ENCODE data around the gene AIF1.
"Not testable (repeated sequence)": the region's sequence is repeated elsewhere in the genome, so short reads cannot be mapped to it uniquely, and the experiment has no call there.

AIF1 gene

GRCh38 chr6:31581434-31582229 is 33.4 kb upstream of the AIF1 start:
- peaks cover 7 to 14% of the 10 kb centered on the region in 2 donors for H3K27me3 ChIP-seq (ENCODE audit: control insufficient read depth in 2 of 2, insufficient read depth in 2 of 2, low read length in 2 of 2)
- H3K4me3 ChIP-seq (ENCODE audit: low read length in 2 of 2), result peak overlapping the region; percentile 83 to 93
- no peaks in the 10 kb centered on the region for H3K9me3 ChIP-seq (ENCODE audit: control insufficient read depth in 2 of 2, low read length in 2 of 2)
- H3K4me1 ChIP-seq (ENCODE audit: control insufficient read depth in 2 of 2, insufficient read depth in 2 of 2, low read length in 2 of 2), result peaks cover 9 to 13% of the 10 kb centered on the region in 2 donors
- H3K36me3 ChIP-seq (ENCODE audit: control insufficient read depth in 2 of 2, insufficient read depth in 2 of 2, low read length in 2 of 2), result no peaks in the 10 kb centered on the region
- H3K27ac ChIP-seq (ENCODE audit: low read depth in 2 of 2, low read length in 2 of 2), result peak overlapping the region; percentile 73 to 79
- peak overlapping the region; percentile 78 to 89 for H3K9ac ChIP-seq (ENCODE audit: low read depth in 1 of 2, low read length in 2 of 2)

DNA sequence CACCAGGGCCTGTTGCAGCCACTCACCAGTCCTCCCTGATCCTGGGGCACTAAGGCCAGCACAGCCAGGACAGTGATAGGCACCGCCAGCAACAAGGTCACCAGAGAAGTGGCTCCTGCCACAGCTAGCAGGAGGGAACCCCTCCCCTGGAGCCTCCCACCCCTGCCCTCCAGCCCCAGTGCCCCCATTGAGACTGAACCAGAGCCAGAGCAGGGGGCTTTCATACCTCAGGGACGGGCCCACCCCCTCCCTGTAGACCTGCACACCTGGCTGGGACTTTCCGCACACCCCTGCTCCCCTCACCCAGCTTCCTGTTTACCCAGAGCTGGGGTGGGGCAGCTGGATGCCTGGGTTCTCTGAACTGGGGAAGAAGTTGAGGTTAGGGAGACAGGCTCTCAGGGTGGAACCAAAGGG is 32.8 kb upstream of the AIF1 start, which contains the start of gene LTB:
TSS of gene LTB (minus strand) at position 195 of the 414 bp plus-strand sequence. CDS start at position 188, 7 bp downstream.
- peak within 1 kb of the TSS; percentile 83 to 93 for H3K4me3 ChIP-seq (ENCODE audit: low read length in 2 of 2)

GRCh38 chr6:31585491-31585890 is 29.5 kb upstream of the AIF1 start:
- no peaks in the 10 kb centered on the region for H3K9me3 ChIP-seq (ENCODE audit: control insufficient read depth in 2 of 2, low read length in 2 of 2)
- H3K4me3 ChIP-seq (ENCODE audit: low read length in 2 of 2), result no peak overlapping the region
- H3K27ac ChIP-seq (ENCODE audit: low read depth in 2 of 2, low read length in 2 of 2), result peak overlapping the region; percentile 6 to 72
- H3K36me3 ChIP-seq (ENCODE audit: control insufficient read depth in 2 of 2, insufficient read depth in 2 of 2, low read length in 2 of 2), result no peaks in the 10 kb centered on the region
- H3K9ac ChIP-seq (ENCODE audit: low read depth in 1 of 2, low read length in 2 of 2), result no peak overlapping the region
- peaks cover 8 to 12% of the 10 kb centered on the region in 2 donors for H3K4me1 ChIP-seq (ENCODE audit: control insufficient read depth in 2 of 2, insufficient read depth in 2 of 2, low read length in 2 of 2)
- H3K27me3 ChIP-seq (ENCODE audit: control insufficient read depth in 2 of 2, insufficient read depth in 2 of 2, low read length in 2 of 2), result peaks cover 2 to 14% of the 10 kb centered on the region in 2 donors

More for the DNA sequence above, 32.8 kb upstream of the AIF1 start, which contains the start of gene LTB:
- Histone ChIP-seq H3K4me1 (ENCODE audit: control insufficient read depth in 2 of 2, insufficient read depth in 2 of 2, low read length in 2 of 2) (peaks cover 9 to 14% of the 10 kb centered on the region in 2 donors), H3K36me3 (ENCODE audit: control insufficient read depth in 2 of 2, insufficient read depth in 2 of 2, low read length in 2 of 2) (no peaks in the 10 kb centered on the region), H3K27ac (ENCODE audit: low read depth in 2 of 2, low read length in 2 of 2) (peak within 1 kb of the TSS; percentile 73 to 79), H3K27me3 (ENCODE audit: control insufficient read depth in 2 of 2, insufficient read depth in 2 of 2, low read length in 2 of 2) (peaks cover 7 to 14% of the 10 kb centered on the region in 2 donors), H3K9me3 (ENCODE audit: control insufficient read depth in 2 of 2, low read length in 2 of 2) (no peaks in the 10 kb centered on the region), H3K9ac (ENCODE audit: low read depth in 1 of 2, low read length in 2 of 2) (peak within 1 kb of the TSS; percentile 78 to 89)

DNA sequence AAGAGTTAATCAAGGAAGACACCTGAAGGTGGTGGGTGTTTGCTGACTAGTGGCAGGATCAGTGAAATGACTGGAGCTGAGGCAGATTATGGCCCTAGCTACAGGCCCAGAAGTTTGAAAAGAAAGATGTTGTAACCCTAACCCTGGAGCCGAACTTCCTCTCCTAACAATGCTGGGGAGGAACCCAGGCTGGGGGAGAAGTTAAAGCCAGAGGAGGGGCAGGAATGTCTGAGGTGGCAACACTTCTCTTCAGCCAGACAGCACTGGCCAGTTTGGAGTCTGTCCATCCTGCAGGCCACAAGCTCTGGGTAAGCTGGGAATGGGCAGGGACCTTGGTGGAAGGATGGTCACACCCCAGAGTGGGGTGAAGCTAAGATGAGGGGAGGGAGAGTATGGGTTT is 29.0 kb upstream of the AIF1 start, which contains the start of gene LST1:
TSS of gene LST1 (plus strand) at position 270 of the 400 bp plus-strand sequence. CDS start 1,023 bp downstream, outside the sequence.
- Histone ChIP-seq H3K4me3 (ENCODE audit: low read length in 2 of 2) (peak within 1 kb of the TSS; percentile 13 to 55), H3K9ac (ENCODE audit: low read depth in 1 of 2, low read length in 2 of 2) (no peak within 1 kb of the TSS), H3K27ac (ENCODE audit: low read depth in 2 of 2, low read length in 2 of 2) (peak within 1 kb of the TSS; percentile 21 to 72)

DNA sequence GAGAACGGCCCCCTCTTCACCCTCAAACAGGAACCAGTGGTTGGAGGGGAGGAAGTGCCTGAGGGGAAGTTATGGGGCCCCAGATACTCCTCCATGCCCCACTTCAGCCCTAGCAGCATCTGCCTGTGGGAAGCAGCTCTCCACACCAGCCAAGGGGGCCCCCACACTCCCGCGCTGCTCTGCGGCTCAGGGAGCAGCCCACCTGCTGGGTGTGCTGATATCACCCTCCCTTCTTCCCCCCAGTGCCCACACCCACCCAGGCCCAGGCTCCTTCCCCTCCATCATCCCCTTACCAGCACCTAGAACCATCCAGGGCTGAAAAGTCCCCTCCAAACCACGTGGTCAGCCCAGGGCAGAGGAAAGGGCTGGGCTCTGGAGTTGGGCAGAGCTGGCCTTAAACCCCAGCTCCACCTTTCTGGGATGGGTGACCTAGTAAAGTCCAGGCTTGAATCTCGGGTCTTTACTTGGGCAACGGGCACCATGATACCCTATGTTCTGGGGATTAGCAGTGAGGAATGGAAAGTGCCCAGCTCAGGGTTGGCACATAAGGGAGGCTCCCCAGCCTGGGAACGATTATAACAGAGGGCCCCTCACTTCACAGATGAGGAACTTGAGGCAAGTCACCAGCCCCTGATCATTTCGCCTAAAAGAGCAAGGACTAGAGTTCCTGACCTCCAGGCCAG is 28.3 kb upstream of the AIF1 start:
- peaks cover 0 to 10% of the 10 kb centered on the region in 2 donors for H3K4me1 ChIP-seq (ENCODE audit: control insufficient read depth in 2 of 2, insufficient read depth in 2 of 2, low read length in 2 of 2)
- peak overlapping the region; percentile 13 to 55 for H3K4me3 ChIP-seq (ENCODE audit: low read length in 2 of 2)
- H3K9ac ChIP-seq (ENCODE audit: low read depth in 1 of 2, low read length in 2 of 2), result no peak overlapping the region
- no peaks in the 10 kb centered on the region for H3K9me3 ChIP-seq (ENCODE audit: control insufficient read depth in 2 of 2, low read length in 2 of 2)
- no peaks in the 10 kb centered on the region for H3K36me3 ChIP-seq (ENCODE audit: control insufficient read depth in 2 of 2, insufficient read depth in 2 of 2, low read length in 2 of 2)
- peak overlapping the region; percentile 21 to 72 for H3K27ac ChIP-seq (ENCODE audit: low read depth in 2 of 2, low read length in 2 of 2)
- H3K27me3 ChIP-seq (ENCODE audit: control insufficient read depth in 2 of 2, insufficient read depth in 2 of 2, low read length in 2 of 2), result peaks cover 0 to 7% of the 10 kb centered on the region in 2 donors

More for the DNA sequence above, 29.0 kb upstream of the AIF1 start, which contains the start of gene LST1:
- peaks cover 2 to 13% of the 10 kb centered on the region in 2 donors for H3K27me3 ChIP-seq (ENCODE audit: control insufficient read depth in 2 of 2, insufficient read depth in 2 of 2, low read length in 2 of 2)
- peaks cover 4 to 10% of the 10 kb centered on the region in 2 donors for H3K4me1 ChIP-seq (ENCODE audit: control insufficient read depth in 2 of 2, insufficient read depth in 2 of 2, low read length in 2 of 2)
- no peaks in the 10 kb centered on the region for H3K9me3 ChIP-seq (ENCODE audit: control insufficient read depth in 2 of 2, low read length in 2 of 2)
- H3K36me3 ChIP-seq (ENCODE audit: control insufficient read depth in 2 of 2, insufficient read depth in 2 of 2, low read length in 2 of 2), result no peaks in the 10 kb centered on the region

DNA sequence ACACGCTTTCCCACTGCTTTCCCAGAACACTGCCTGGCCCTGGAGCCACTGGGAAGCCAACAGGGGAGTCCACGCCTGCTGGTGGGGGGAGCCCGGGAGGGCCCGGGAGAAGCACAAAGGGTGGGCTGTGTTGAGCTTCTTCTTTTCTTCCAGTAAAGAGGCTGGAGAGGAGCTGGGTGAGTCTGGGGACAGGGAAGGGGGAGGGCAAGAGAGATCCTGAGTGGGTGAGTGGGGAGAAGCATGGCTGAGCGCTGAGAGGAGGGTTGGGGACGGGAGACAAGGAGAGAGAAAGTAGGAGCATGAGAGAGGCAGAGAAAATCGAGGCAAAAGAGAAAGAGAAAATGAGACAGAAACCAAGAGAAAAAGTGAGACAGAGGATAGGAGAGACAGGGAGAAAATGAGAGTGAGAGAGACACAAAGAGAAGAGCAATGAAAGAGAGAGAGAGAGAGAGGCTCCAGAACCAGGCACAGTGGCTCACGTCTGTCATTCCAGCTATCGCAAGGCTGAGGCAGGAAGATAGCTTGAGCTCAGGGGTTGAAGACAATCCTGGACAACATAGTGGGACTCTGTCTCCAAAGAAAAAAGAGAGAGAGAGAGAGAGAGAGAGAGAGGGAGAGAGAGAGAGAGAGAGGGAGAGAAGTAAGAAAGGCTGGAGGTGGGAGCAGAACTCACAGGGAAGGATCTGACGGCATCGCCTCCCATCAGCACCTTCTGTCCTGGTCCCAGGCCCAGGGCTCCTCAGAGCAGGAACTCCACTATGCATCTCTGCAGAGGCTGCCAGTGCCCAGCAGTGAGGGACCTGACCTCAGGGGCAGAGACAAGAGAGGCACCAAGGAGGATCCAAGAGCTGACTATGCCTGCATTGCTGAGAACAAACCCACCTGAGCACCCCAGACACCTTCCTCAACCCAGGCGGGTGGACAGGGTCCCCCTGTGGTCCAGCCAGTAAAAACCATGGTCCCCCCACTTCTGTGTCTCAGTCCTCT is 26.9 kb upstream of the AIF1 start:
- H3K9ac ChIP-seq (ENCODE audit: low read depth in 1 of 2, low read length in 2 of 2), result no peak overlapping the region
- H3K9me3 ChIP-seq (ENCODE audit: control insufficient read depth in 2 of 2, low read length in 2 of 2), result no peaks in the 10 kb centered on the region
- H3K36me3 ChIP-seq (ENCODE audit: control insufficient read depth in 2 of 2, insufficient read depth in 2 of 2, low read length in 2 of 2), result no peaks in the 10 kb centered on the region
- peaks cover 2 to 7% of the 10 kb centered on the region in 2 donors for H3K4me1 ChIP-seq (ENCODE audit: control insufficient read depth in 2 of 2, insufficient read depth in 2 of 2, low read length in 2 of 2)
- no peaks in the 10 kb centered on the region for H3K27me3 ChIP-seq (ENCODE audit: control insufficient read depth in 2 of 2, insufficient read depth in 2 of 2, low read length in 2 of 2)
- H3K4me3 ChIP-seq (ENCODE audit: low read length in 2 of 2), result peak overlapping the region in 1 of 2 donors; percentile 43
- peak overlapping the region in 1 of 2 donors; percentile 72 for H3K27ac ChIP-seq (ENCODE audit: low read depth in 2 of 2, low read length in 2 of 2)

- Histone ChIP-seq H3K4me3 (ENCODE audit: low read length in 2 of 2) (no peak overlapping the region), H3K27me3 (ENCODE audit: control insufficient read depth in 2 of 2, insufficient read depth in 2 of 2, low read length in 2 of 2) (no peaks in the 10 kb centered on the region), H3K9ac (ENCODE audit: low read depth in 1 of 2, low read length in 2 of 2) (no peak overlapping the region), H3K4me1 (ENCODE audit: control insufficient read depth in 2 of 2, insufficient read depth in 2 of 2, low read length in 2 of 2) (peaks cover 2 to 7% of the 10 kb centered on the region in 2 donors), H3K27ac (ENCODE audit: low read depth in 2 of 2, low read length in 2 of 2) (no peak overlapping the region), H3K36me3 (ENCODE audit: control insufficient read depth in 2 of 2, insufficient read depth in 2 of 2, low read length in 2 of 2) (no peaks in the 10 kb centered on the region), H3K9me3 (ENCODE audit: control insufficient read depth in 2 of 2, low read length in 2 of 2) (no peaks in the 10 kb centered on the region)
Observed at GRCh38 chr6:31588871-31589650, 26.0 kb upstream of the AIF1 start.

GRCh38 chr6:31590691-31591090 is 24.3 kb upstream of the AIF1 start:
- not testable (repeated sequence) for H3K27me3 ChIP-seq (ENCODE audit: control insufficient read depth in 2 of 2, insufficient read depth in 2 of 2, low read length in 2 of 2); H3K27ac ChIP-seq (ENCODE audit: low read depth in 2 of 2, low read length in 2 of 2); H3K9ac ChIP-seq (ENCODE audit: low read depth in 1 of 2, low read length in 2 of 2); H3K4me1 ChIP-seq (ENCODE audit: control insufficient read depth in 2 of 2, insufficient read depth in 2 of 2, low read length in 2 of 2); H3K4me3 ChIP-seq (ENCODE audit: low read length in 2 of 2); H3K9me3 ChIP-seq (ENCODE audit: control insufficient read depth in 2 of 2, low read length in 2 of 2); H3K36me3 ChIP-seq (ENCODE audit: control insufficient read depth in 2 of 2, insufficient read depth in 2 of 2, low read length in 2 of 2)

DNA sequence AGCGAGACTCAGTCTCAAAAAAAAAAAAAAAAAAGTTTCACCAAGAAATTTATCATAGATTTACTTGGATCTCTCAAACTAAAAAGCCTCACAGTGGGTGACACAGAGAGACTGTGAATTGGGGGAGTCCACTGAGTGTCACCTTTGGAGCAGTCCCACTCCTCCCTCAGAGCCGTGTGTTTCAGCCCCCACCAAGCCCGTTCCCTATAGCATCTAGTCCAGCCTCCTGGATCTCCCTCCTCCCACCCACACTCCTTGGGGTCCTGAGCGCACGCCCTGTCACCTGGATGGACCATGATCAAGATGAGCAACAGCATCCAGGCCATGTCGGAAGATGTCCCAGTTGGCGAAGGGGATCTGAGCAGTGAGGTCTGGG is 22.6 kb upstream of the AIF1 start:
- no peaks in the 10 kb centered on the region for H3K36me3 ChIP-seq (ENCODE audit: control insufficient read depth in 2 of 2, insufficient read depth in 2 of 2, low read length in 2 of 2)
- no peak overlapping the region for H3K4me3 ChIP-seq (ENCODE audit: low read length in 2 of 2)
- peaks cover 0 to 2% of the 10 kb centered on the region in 2 donors for H3K4me1 ChIP-seq (ENCODE audit: control insufficient read depth in 2 of 2, insufficient read depth in 2 of 2, low read length in 2 of 2)
- no peaks in the 10 kb centered on the region for H3K27me3 ChIP-seq (ENCODE audit: control insufficient read depth in 2 of 2, insufficient read depth in 2 of 2, low read length in 2 of 2)
- H3K9me3 ChIP-seq (ENCODE audit: control insufficient read depth in 2 of 2, low read length in 2 of 2), result no peaks in the 10 kb centered on the region
- peak overlapping the region in 1 of 2 donors; percentile 48 for H3K27ac ChIP-seq (ENCODE audit: low read depth in 2 of 2, low read length in 2 of 2)
- H3K9ac ChIP-seq (ENCODE audit: low read depth in 1 of 2, low read length in 2 of 2), result no peak overlapping the region

Data from mucosa of rectum (tissue), 2 donors.